Gastroesophageal sphincter (tissue), 4 donors: ENCODE data around the gene ATP1B3. TPM values are rescaled to one million over a fixed set of nuclear protein-coding genes. Genes with fewer than 3 reads are reported as not detected.

Experiments used
- ATAC-seq: fragments of 150-250 bp; one replicate; pipeline ENCODE4 v1.9.1; 2016; ENCODE audit warnings: mild to moderate bottlenecking, moderate library complexity
- H3K27ac ChIP-seq, 4 donors: fragments of 200-600 bp; sonication (generic) in 3 of 4; 1 replicate in 3 of 4; 2 replicates in 1 of 4; pipeline ENCODE4 v1.5.1; 2016 to 2019
- H3K27me3 ChIP-seq: fragments of 200-600 bp; sonication (generic); one replicate; pipeline ENCODE4 v1.5.1; 2019
- H3K36me3 ChIP-seq, 2 donors: fragments of 200-600 bp; sonication (generic); one replicate each; pipeline ENCODE4 v1.5.1; 2019; ENCODE audit warnings: control low read depth in 1 of 2
- H3K4me1 ChIP-seq, 3 donors: fragments of 200-600 bp; sonication (generic); 1 replicate in 2 of 3; 2 replicates in 1 of 3; pipeline ENCODE4 v1.5.1; 2016 to 2019; ENCODE audit warnings: control low read depth in 2 of 3
- H3K4me3 ChIP-seq, 2 donors: fragments of 200-600 bp; sonication (generic); one replicate each; pipeline ENCODE4 v1.5.1; 2019; ENCODE audit warnings: mild to moderate bottlenecking in 1 of 2, moderate library complexity in 1 of 2
- H3K9me3 ChIP-seq, 3 donors: fragments of 200-600 bp; sonication (generic); one replicate each; pipeline ENCODE4 v1.5.1; 2017 to 2019; ENCODE audit warnings: control low read depth in 2 of 3
- EP300 ChIP-seq: sonication (generic); formaldehyde crosslinking; IDR thresholded peaks from one replicate; pipeline ENCODE4 v1.6.1; 2017; ENCODE audit warnings: antibody characterized with exemption, mild to moderate bottlenecking
- POLR2A ChIP-seq, 2 donors: fragments of 450-650 bp; IDR thresholded peaks; one replicate each; pipeline ENCODE4 v1.6.1; 2017; ENCODE audit warnings: antibody characterized with exemption in 2 of 2, mild to moderate bottlenecking in 2 of 2, moderate library complexity in 1 of 2
- POLR2AphosphoS5 ChIP-seq: sonication (generic); formaldehyde crosslinking; IDR thresholded peaks from one replicate; pipeline ENCODE4 v1.6.1; 2017; ENCODE audit warnings: antibody characterized with exemption
- WGBS, 2 donors: methylation state at CpG; one replicate each; pipeline ENCODE4 v1.1.5; 2018; ENCODE audit warnings: low coverage in 1 of 2; 5-methylcytosine and 5-hydroxymethylcytosine counted together
- total RNA-seq, 4 donors: library from RNA; depleted of rRNA; stranded (reverse); fragments of >200 nt; gene quantifications; one replicate each; pipeline ENCODE4 v1.1.0, GENCODE V29; 2016
- TF ChIP-seq, protein P1 (sequence below), 4 experiments: fragments of 200-600 bp in 2 of 4; fragments of 450-650 bp in 2 of 4; sonication (generic) in 1 of 4; IDR thresholded peaks; one replicate each; pipeline ENCODE4 v1.5.1; 2017 to 2019; ENCODE audit warnings: antibody characterized with exemption in 4 of 4, mild to moderate bottlenecking in 2 of 4, moderate library complexity in 2 of 4

ATP1B3 gene
- total RNA-seq, 4 donors from 2014 or later: 25.1 to 94.5 (median 57.3) TPM

DNA sequence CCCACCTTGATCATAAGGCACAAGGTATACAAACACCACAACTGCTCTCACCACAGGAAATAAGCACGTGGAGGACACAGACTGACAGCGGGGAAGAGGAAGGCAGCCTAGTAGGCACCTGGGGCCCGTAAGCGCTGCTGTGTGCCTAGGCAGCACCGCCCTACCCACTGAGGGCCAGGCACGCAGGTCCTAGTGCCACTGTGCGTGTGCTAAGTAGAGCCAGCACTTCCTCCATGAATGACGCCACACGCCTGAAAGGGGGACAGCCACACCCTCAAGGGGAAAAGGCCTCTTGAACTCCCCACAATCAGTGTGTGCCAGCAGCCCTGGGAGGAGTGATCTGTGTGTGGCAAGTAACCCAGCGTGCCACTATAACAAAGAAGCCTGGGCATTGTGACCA lies 73.0 kb downstream of the ATP1B3 start:
- WGBS, 2 donors: 80% methylated on average over 1 of the region's 10 CpGs; no CpG with 5 or more reads in 1 of the 2 donors
- no peak overlapping the region for H3K4me3 ChIP-seq
- peaks cover 0 to 40% of the 10 kb centered on the region in 2 donors for H3K36me3 ChIP-seq
- ATAC-seq: no peak
- no peak overlapping the region for H3K27ac ChIP-seq
- no peaks in the 10 kb centered on the region for H3K27me3 ChIP-seq
- peaks cover 0 to 2% (median 0%) of the 10 kb centered on the region in 3 donors for H3K4me1 ChIP-seq
- H3K9me3 ChIP-seq: no peaks in the 10 kb centered on the region
- TF ChIP-seq EP300 (no peak), POLR2A (IDR thresholded peaks at IDR 0.05) (no peak), POLR2AphosphoS5 (no peak)
- TF ChIP-seq, protein P1, sequence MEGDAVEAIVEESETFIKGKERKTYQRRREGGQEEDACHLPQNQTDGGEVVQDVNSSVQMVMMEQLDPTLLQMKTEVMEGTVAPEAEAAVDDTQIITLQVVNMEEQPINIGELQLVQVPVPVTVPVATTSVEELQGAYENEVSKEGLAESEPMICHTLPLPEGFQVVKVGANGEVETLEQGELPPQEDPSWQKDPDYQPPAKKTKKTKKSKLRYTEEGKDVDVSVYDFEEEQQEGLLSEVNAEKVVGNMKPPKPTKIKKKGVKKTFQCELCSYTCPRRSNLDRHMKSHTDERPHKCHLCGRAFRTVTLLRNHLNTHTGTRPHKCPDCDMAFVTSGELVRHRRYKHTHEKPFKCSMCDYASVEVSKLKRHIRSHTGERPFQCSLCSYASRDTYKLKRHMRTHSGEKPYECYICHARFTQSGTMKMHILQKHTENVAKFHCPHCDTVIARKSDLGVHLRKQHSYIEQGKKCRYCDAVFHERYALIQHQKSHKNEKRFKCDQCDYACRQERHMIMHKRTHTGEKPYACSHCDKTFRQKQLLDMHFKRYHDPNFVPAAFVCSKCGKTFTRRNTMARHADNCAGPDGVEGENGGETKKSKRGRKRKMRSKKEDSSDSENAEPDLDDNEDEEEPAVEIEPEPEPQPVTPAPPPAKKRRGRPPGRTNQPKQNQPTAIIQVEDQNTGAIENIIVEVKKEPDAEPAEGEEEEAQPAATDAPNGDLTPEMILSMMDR (IDR thresholded peaks at IDR 0.05): no peak

DNA sequence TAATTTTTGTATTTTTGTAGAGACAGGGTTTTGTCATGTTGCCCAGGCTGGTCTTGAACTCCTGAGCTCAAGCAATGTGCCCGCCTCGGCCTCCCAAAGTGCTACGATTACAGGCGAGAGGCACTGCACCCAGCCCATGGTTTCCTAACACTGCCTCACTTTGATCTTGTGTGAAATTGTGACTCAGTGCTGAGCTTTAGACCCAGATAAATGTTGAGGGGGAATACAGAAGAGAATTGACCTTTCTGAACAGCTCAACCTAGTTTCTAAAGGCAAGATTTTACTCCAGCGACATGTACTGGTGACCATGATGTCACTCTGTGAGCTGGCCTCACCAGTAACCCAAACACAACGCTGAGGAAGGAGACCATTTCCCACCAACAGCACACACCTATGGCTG lies 73.5 kb downstream of the ATP1B3 start:
- no peak overlapping the region for H3K4me3 ChIP-seq
- no peak overlapping the region for H3K27ac ChIP-seq
- no peaks in the 10 kb centered on the region for H3K27me3 ChIP-seq
- TF ChIP-seq POLR2A (IDR thresholded peaks at IDR 0.05): no peak
- no peak for TF ChIP-seq POLR2AphosphoS5
- TF ChIP-seq, protein P1 (IDR thresholded peaks at IDR 0.05): no peak
- no peak for TF ChIP-seq EP300
- ATAC-seq: no peak
- peaks cover 0 to 40% of the 10 kb centered on the region in 2 donors for H3K36me3 ChIP-seq
- peaks cover 0 to 8% (median 1%) of the 10 kb centered on the region in 3 donors for H3K4me1 ChIP-seq
- no peaks in the 10 kb centered on the region for H3K9me3 ChIP-seq
- 97% methylated on average over 5 of the region's 6 CpGs; no CpG with 5 or more reads in 1 of the 2 donors for WGBS, 2 donors

DNA sequence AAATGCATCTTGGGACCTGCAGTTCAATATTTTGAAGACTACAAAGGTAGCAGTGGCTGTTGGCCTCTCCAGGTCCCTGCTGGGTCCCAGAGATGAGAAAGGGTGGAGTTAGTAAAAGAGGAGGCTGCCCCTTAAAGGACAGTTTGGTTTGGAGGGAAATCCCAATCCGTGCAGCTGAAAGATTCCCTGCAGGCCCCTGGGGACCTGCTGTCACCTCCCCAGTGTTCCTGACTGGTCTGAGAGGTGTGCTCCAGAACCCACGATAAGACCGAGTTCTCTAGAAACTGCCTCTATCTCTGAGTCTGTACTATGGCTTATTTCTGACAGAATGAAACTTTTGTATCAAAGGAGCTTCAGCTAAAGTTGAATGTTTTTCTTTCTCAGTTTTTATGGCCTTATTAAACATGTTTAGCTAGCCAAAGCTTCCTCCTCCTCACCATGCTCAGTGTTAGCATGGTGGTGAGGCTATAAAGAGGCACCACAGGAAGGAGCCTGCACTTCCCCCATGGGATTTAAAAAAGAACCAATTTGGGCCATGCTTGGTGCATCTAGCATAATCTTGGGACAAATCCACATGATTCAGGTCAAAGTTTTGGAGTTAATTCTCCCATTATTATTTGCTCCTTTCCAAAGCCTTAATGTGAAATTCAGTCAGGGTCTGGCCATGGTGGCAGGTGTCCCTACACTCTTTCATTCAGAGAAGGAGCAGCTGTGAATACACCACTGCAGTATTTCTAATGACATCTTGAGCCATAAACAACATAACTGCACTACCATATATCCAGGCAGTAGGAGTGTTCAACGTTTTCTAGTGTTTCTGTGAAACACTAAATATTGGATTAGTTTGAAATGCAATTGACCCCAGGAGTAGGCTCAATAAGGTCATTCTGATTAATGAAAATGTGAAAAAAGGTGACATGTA lies 74.4 kb downstream of the ATP1B3 start:
- Histone ChIP-seq H3K27me3 (no peaks in the 10 kb centered on the region), H3K9me3 (no peaks in the 10 kb centered on the region), H3K27ac (no peak overlapping the region), H3K4me1 (peaks cover 0 to 17% (median 7%) of the 10 kb centered on the region in 3 donors), H3K4me3 (no peak overlapping the region), H3K36me3 (peaks cover 0 to 40% of the 10 kb centered on the region in 2 donors)
- 64 to 71% methylated on average over 2 to 3 of the region's 4 CpGs for WGBS, 2 donors
- no peak for TF ChIP-seq POLR2A (IDR thresholded peaks at IDR 0.05)
- no peak for TF ChIP-seq EP300
- TF ChIP-seq POLR2AphosphoS5: no peak
- TF ChIP-seq, protein P1 (IDR thresholded peaks at IDR 0.05): no peak
- ATAC-seq: no peak

DNA sequence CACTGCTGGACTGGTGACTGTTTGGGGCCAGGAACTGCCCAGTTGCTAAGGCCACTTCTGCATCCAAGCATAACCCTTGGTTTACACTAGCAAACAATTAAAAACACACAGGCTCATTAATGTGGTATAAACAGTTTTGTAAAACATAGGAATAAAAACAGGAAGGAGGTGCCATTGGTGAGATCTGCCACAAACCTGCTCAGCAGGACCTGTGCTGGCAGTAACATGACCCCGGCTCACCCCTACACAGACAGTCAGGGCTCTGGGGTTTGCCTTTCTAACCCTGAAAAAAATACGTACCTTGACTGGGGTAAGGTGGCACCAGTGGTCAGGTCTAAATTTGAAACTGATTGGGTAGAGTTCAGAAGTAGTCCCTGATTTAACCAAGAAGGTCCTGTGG lies 76.2 kb downstream of the ATP1B3 start:
- 90 to 100% methylated on average over 2 of the region's 2 CpGs for WGBS, 2 donors
- Histone ChIP-seq H3K27ac (no peak overlapping the region), H3K4me1 (peaks cover 0 to 19% (median 7%) of the 10 kb centered on the region in 3 donors), H3K27me3 (no peaks in the 10 kb centered on the region), H3K36me3 (peaks cover 0 to 46% of the 10 kb centered on the region in 2 donors), H3K4me3 (no peak overlapping the region), H3K9me3 (no peaks in the 10 kb centered on the region)
- no peak for ATAC-seq
- TF ChIP-seq, protein P1 (IDR thresholded peaks at IDR 0.05): no peak
- no peak for TF ChIP-seq POLR2A (IDR thresholded peaks at IDR 0.05)
- no peak for TF ChIP-seq POLR2AphosphoS5
- TF ChIP-seq EP300: no peak

DNA sequence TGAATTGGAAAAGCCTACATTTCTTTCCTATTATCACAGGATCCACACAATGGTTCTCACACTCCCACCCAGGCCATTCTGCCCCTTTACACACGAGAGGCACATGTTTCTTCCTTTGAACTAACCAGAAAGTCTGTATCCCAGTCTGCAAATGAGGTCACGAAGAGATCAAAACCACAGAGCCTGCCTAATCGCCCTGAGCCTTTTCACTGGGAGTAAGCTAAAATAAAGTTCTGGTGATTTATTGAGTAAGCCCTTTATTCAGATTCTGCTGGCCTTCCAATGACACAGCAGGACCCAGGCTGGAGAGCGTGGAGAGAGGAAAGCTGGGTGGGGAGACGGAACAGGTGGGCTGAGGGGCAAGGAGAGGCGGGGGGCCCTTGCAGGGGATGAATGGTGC lies 78.7 kb downstream of the ATP1B3 start:
- Histone ChIP-seq H3K27me3 (no peaks in the 10 kb centered on the region), H3K4me3 (no peak overlapping the region), H3K36me3 (peaks cover 0 to 55% of the 10 kb centered on the region in 2 donors), H3K4me1 (peaks cover 0 to 31% (median 10%) of the 10 kb centered on the region in 3 donors), H3K9me3 (no peaks in the 10 kb centered on the region), H3K27ac (peak overlapping the region in 3 of 4 donors; percentile 14 to 52 (median 33))
- 12 to 49% methylated on average over 3 to 6 of the region's 6 CpGs for WGBS, 2 donors
- TF ChIP-seq POLR2A (IDR thresholded peaks at IDR 0.05) (no peak), POLR2AphosphoS5 (no peak), EP300 (no peak)
- TF ChIP-seq, protein P1 (IDR thresholded peaks at IDR 0.05): no peak
- ATAC-seq: no peak
